ENCODE results near the gene DCDC2B. TPM values are rescaled to one million over a fixed set of nuclear protein-coding genes. Genes with fewer than 3 reads are reported as not detected.

Gene DCDC2B
- total and polyA plus RNA-seq, 9 of the 15 experiments (the other 6 are each of a cell fraction or from before 2014, with no cell fraction given): not detected

- TF ChIP-seq ZNF280B (CRISPR knock-in tag; IDR thresholded peaks at IDR 0.05) (no peak), MBD1 (CRISPR knock-in tag; IDR thresholded peaks at IDR 0.05) (no peak), MTA2 (IDR thresholded peaks at IDR 0.05; ENCODE audit: low read depth) (peak; percentile 23; the same call in 1 of the 2 replicates), VEZF1 (CRISPR knock-in tag; IDR thresholded peaks at IDR 0.05) (peak; percentile 84), HIVEP1 (CRISPR knock-in tag; IDR thresholded peaks at IDR 0.05) (no peak), RNF219 (CRISPR knock-in tag; IDR thresholded peaks at IDR 0.05) (no peak), ZNF146 (CRISPR knock-in tag; IDR thresholded peaks at IDR 0.05; ENCODE audit: unreplicated experiment) (no peak), E2F3 (CRISPR knock-in tag; IDR thresholded peaks at IDR 0.05) (no peak), ZNF398 (CRISPR knock-in tag; IDR thresholded peaks at IDR 0.05) (no peak), CTCFL (IDR thresholded peaks at IDR 0.05; ENCODE audit: borderline replicate concordance, insufficient read depth, low read depth, low read length, poor library complexity, severe bottlenecking) (no peak), NR3C1 (CRISPR knock-in tag; IDR thresholded peaks at IDR 0.05) (no peak), RBM25 (IDR thresholded peaks at IDR 0.05; ENCODE audit: low read depth, low read length, severe bottlenecking) (no peak), KHSRP (IDR thresholded peaks at IDR 0.05) (no peak)
These were observed 13.3 kb downstream of the DCDC2B start, which contains the start of the genes EIF3I and TMEM234 (continued) for GRCh38 chr1:32221980-32222755.

Data from K562 (cell line).